SJCRH30 (cell line): ENCODE data around the gene COL4A6. TPM values are rescaled to one million over a fixed set of nuclear protein-coding genes. Genes with fewer than 3 reads are reported as not detected.

Experiments used
- DNase-seq, 2 experiments: peaks; one replicate each; pipeline ENCODE4 v3.0.0-alpha.2; 2015 to 2020
- H3K27ac ChIP-seq: fragments of 250-450 bp; sonication (Bioruptor Pico); 2 replicates; pipeline ENCODE4 v1.5.1; 2020; ENCODE audit warnings: mild to moderate bottlenecking, moderate library complexity
- H3K27me3 ChIP-seq: fragments of 250-450 bp; sonication (Bioruptor Pico); 2 replicates; pipeline ENCODE4 v1.5.1; 2020; ENCODE audit warnings: mild to moderate bottlenecking, moderate library complexity
- H3K36me3 ChIP-seq: fragments of 250-450 bp; sonication (Bioruptor Pico); 2 replicates; pipeline ENCODE4 v1.5.1; 2020; ENCODE audit warnings: mild to moderate bottlenecking, moderate library complexity
- H3K4me1 ChIP-seq: fragments of 250-450 bp; sonication (Bioruptor Pico); 2 replicates; pipeline ENCODE4 v1.5.1; 2020; ENCODE audit warnings: mild to moderate bottlenecking, moderate library complexity
- H3K4me3 ChIP-seq: fragments of 250-450 bp; sonication (Bioruptor Pico); 2 replicates; pipeline ENCODE4 v1.5.1; 2020; ENCODE audit warnings: mild to moderate bottlenecking, moderate library complexity
- H3K9me3 ChIP-seq: fragments of 250-450 bp; sonication (Bioruptor Pico); replicated peaks from 2 replicates; pipeline ENCODE4 v1.5.1; 2020; ENCODE audit warnings: mild to moderate bottlenecking, moderate library complexity
- total RNA-seq: library from RNA; depleted of rRNA; stranded (reverse); fragments of >200 nt; shearing (Covaris generic); gene quantifications from 2 replicates; pipeline ENCODE4 v1.2.3, GENCODE V29; 2014

COL4A6 gene
- total RNA-seq, 1 experiment from 2014 or later, result 0.18 TPM

GRCh38 chrX:108297290-108297689, 140.9 kb downstream of the COL4A6 start:
- Histone ChIP-seq H3K27ac (no peak overlapping the region), H3K27me3 (no peaks in the 10 kb centered on the region), H3K36me3 (no peaks in the 10 kb centered on the region), H3K9me3 (no peaks in the 10 kb centered on the region), H3K4me1 (no peaks in the 10 kb centered on the region), H3K4me3 (no peak overlapping the region)
- DNase-seq, result no peak

GRCh38 chrX:108292053-108292452, 146.2 kb downstream of the COL4A6 start:
- Histone ChIP-seq H3K9me3 (no peaks in the 10 kb centered on the region), H3K27me3 (no peaks in the 10 kb centered on the region), H3K4me1 (no peaks in the 10 kb centered on the region), H3K4me3 (no peak overlapping the region), H3K36me3 (no peaks in the 10 kb centered on the region), H3K27ac (no peak overlapping the region)
- no peak for DNase-seq

- Histone ChIP-seq H3K27me3 (no peaks in the 10 kb centered on the region), H3K36me3 (no peaks in the 10 kb centered on the region), H3K4me3 (no peak overlapping the region), H3K9me3 (no peaks in the 10 kb centered on the region), H3K4me1 (no peaks in the 10 kb centered on the region), H3K27ac (no peak overlapping the region)
- no peak for DNase-seq
These were observed 152.3 kb downstream of the COL4A6 start for GRCh38 chrX:108285918-108286317.

GRCh38 chrX:108285356-108285755, 152.9 kb downstream of the COL4A6 start:
- DNase-seq, result no peak
- H3K4me1 ChIP-seq, result no peaks in the 10 kb centered on the region
- no peak overlapping the region for H3K4me3 ChIP-seq
- H3K27me3 ChIP-seq, result no peaks in the 10 kb centered on the region
- no peaks in the 10 kb centered on the region for H3K36me3 ChIP-seq
- no peaks in the 10 kb centered on the region for H3K9me3 ChIP-seq
- no peak overlapping the region for H3K27ac ChIP-seq

GRCh38 chrX:108275732-108276131, 162.5 kb downstream of the COL4A6 start:
- Histone ChIP-seq H3K27ac (no peak overlapping the region), H3K4me1 (peaks cover 1% of the 10 kb centered on the region)

GRCh38 chrX:108271397-108271787, 166.8 kb downstream of the COL4A6 start:
- Histone ChIP-seq H3K27me3 (no peaks in the 10 kb centered on the region), H3K9me3 (no peaks in the 10 kb centered on the region), H3K27ac (no peak overlapping the region), H3K4me3 (no peak overlapping the region), H3K36me3 (no peaks in the 10 kb centered on the region), H3K4me1 (peaks cover 8% of the 10 kb centered on the region)
- DNase-seq, result no peak

More at GRCh38 chrX:108275732-108276131, 162.5 kb downstream of the COL4A6 start:
- Histone ChIP-seq H3K4me3 (no peak overlapping the region), H3K27me3 (no peaks in the 10 kb centered on the region), H3K9me3 (no peaks in the 10 kb centered on the region), H3K36me3 (no peaks in the 10 kb centered on the region)
- no peak for DNase-seq

GRCh38 chrX:108270739-108271396, 167.4 kb downstream of the COL4A6 start:
- Histone ChIP-seq H3K4me3 (no peak overlapping the region), H3K27ac (no peak overlapping the region), H3K9me3 (no peaks in the 10 kb centered on the region), H3K36me3 (no peaks in the 10 kb centered on the region), H3K4me1 (peaks cover 8% of the 10 kb centered on the region), H3K27me3 (no peaks in the 10 kb centered on the region)
- DNase-seq, result peak; percentile 26 to 47

- no peak overlapping the region for H3K27ac ChIP-seq
- H3K4me1 ChIP-seq, result peaks cover 8% of the 10 kb centered on the region
- H3K9me3 ChIP-seq, result no peaks in the 10 kb centered on the region
- no peaks in the 10 kb centered on the region for H3K27me3 ChIP-seq
- no peak overlapping the region for H3K4me3 ChIP-seq
- peak; percentile 6 to 14 for DNase-seq
- H3K36me3 ChIP-seq, result no peaks in the 10 kb centered on the region
These were observed 167.9 kb downstream of the COL4A6 start for GRCh38 chrX:108270280-108270679.

- DNase-seq, result no peak
- Histone ChIP-seq H3K36me3 (no peaks in the 10 kb centered on the region), H3K27me3 (no peaks in the 10 kb centered on the region)
These were observed 169.7 kb downstream of the COL4A6 start for GRCh38 chrX:108268434-108269080.

GRCh38 chrX:108267557-108267956, 170.7 kb downstream of the COL4A6 start:
- no peak for DNase-seq
- Histone ChIP-seq H3K4me1 (peaks cover 8% of the 10 kb centered on the region), H3K27ac (no peak overlapping the region), H3K9me3 (no peaks in the 10 kb centered on the region), H3K27me3 (no peaks in the 10 kb centered on the region), H3K36me3 (no peaks in the 10 kb centered on the region), H3K4me3 (no peak overlapping the region)

More at GRCh38 chrX:108268434-108269080, 169.7 kb downstream of the COL4A6 start:
- H3K4me3 ChIP-seq, result no peak overlapping the region
- H3K27ac ChIP-seq, result no peak overlapping the region
- peaks cover 8% of the 10 kb centered on the region for H3K4me1 ChIP-seq
- H3K9me3 ChIP-seq, result no peaks in the 10 kb centered on the region

GRCh38 chrX:108264376-108264775, 173.8 kb downstream of the COL4A6 start:
- no peaks in the 10 kb centered on the region for H3K9me3 ChIP-seq
- no peak overlapping the region for H3K27ac ChIP-seq
- no peaks in the 10 kb centered on the region for H3K4me1 ChIP-seq
- DNase-seq, result no peak
- H3K36me3 ChIP-seq, result no peaks in the 10 kb centered on the region
- H3K4me3 ChIP-seq, result no peak overlapping the region
- H3K27me3 ChIP-seq, result no peaks in the 10 kb centered on the region

- Histone ChIP-seq H3K36me3 (no peaks in the 10 kb centered on the region), H3K27ac (no peak overlapping the region), H3K9me3 (no peaks in the 10 kb centered on the region), H3K27me3 (no peaks in the 10 kb centered on the region), H3K4me3 (no peak overlapping the region), H3K4me1 (no peaks in the 10 kb centered on the region)
- DNase-seq, result peak in 1 of 2 experiments; percentile 1
These were observed 176.5 kb downstream of the COL4A6 start for GRCh38 chrX:108261549-108262203.

GRCh38 chrX:108257556-108257955, 180.7 kb downstream of the COL4A6 start:
- Histone ChIP-seq H3K36me3 (no peaks in the 10 kb centered on the region), H3K27me3 (no peaks in the 10 kb centered on the region), H3K9me3 (no peaks in the 10 kb centered on the region), H3K27ac (no peak overlapping the region), H3K4me3 (no peak overlapping the region), H3K4me1 (no peaks in the 10 kb centered on the region)
- DNase-seq, result no peak

GRCh38 chrX:108254636-108255035, 183.6 kb downstream of the COL4A6 start:
- no peak for DNase-seq
- H3K27ac ChIP-seq, result no peak overlapping the region
- H3K9me3 ChIP-seq, result no peaks in the 10 kb centered on the region
- H3K4me3 ChIP-seq, result no peak overlapping the region
- no peaks in the 10 kb centered on the region for H3K4me1 ChIP-seq
- H3K36me3 ChIP-seq, result no peaks in the 10 kb centered on the region
- H3K27me3 ChIP-seq, result no peaks in the 10 kb centered on the region
